Right atrium auricular region (tissue), 2 donors: ENCODE results near the gene CALD1. TPM values are rescaled to one million over a fixed set of nuclear protein-coding genes. Genes with fewer than 3 reads are reported as not detected.
A peak's percentile ranks its signal among the peaks of the same experiment; 100 is the strongest.

ENCODE experiments used
- DNase-seq: peaks from one replicate; pipeline ENCODE4 v3.0.0-alpha.2; 2019; ENCODE audit warnings: low spot score
- H3K27ac ChIP-seq, 2 donors: fragments of 200-600 bp; sonication (generic); 1 replicate in 1 of 2; 2 replicates in 1 of 2; pipeline ENCODE4 v1.5.1; 2016 to 2019
- H3K27me3 ChIP-seq, 2 donors: fragments of 200-600 bp; sonication (generic); one replicate each; pipeline versions ENCODE4 v1.5.1 to v1.6.0; 2017 to 2019
- H3K36me3 ChIP-seq: fragments of 200-600 bp; sonication (generic); one replicate; pipeline ENCODE4 v1.5.1; 2016
- H3K4me1 ChIP-seq, 2 donors: fragments of 200-600 bp; sonication (generic); one replicate each; pipeline versions ENCODE4 v1.5.1 to v1.6.0; 2017 to 2019
- H3K4me3 ChIP-seq, 2 donors: fragments of 200-600 bp; sonication (generic); 1 replicate in 1 of 2; 2 replicates in 1 of 2; pipeline ENCODE4 v1.5.1; 2017 to 2019; ENCODE audit warnings: mild to moderate bottlenecking in 1 of 2, moderate library complexity in 1 of 2
- H3K9me3 ChIP-seq, 2 donors: fragments of 200-600 bp; sonication (generic); one replicate each; pipeline ENCODE4 v1.5.1; 2019
- total RNA-seq, 2 donors: library from RNA; depleted of rRNA; stranded (reverse); fragments of >200 nt; gene quantifications; one replicate each; pipeline ENCODE4 v1.1.0, GENCODE V29; 2016
- TF ChIP-seq, protein P1 (sequence below), 2 donors: fragments of 200-600 bp; sonication (generic); IDR thresholded peaks; one replicate each; pipeline ENCODE4 v1.5.1; 2019; ENCODE audit warnings: antibody characterized with exemption in 2 of 2

The CALD1 gene
- total RNA-seq, 2 donors from 2014 or later: 119 to 157 TPM

DNA sequence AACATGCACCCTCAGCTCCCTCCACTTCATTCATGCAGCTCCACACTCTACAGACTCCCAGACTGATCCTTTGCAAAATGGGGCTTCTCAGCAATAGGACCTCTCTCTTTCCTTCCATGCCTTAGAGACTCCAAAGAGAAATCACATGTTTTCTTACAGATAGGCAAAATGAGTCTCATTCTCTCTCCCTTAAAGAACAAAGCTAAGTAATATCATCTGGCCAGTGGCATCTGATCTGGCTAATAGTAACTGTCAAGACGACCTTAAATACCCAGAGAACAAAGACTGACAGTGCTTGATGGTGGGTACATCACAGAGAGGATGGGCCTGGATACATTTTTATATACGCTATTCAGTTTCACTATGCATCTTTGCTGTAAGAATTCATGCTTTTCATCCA is 43.1 kb upstream of the CALD1 start:
- no peak for DNase-seq
- Histone ChIP-seq H3K36me3 (no peaks in the 10 kb centered on the region), H3K9me3 (no peaks in the 10 kb centered on the region), H3K4me1 (peaks cover 0 to 11% of the 10 kb centered on the region in 2 donors), H3K27ac (no peak overlapping the region), H3K27me3 (no peaks in the 10 kb centered on the region), H3K4me3 (no peak overlapping the region)
- TF ChIP-seq, protein P1, sequence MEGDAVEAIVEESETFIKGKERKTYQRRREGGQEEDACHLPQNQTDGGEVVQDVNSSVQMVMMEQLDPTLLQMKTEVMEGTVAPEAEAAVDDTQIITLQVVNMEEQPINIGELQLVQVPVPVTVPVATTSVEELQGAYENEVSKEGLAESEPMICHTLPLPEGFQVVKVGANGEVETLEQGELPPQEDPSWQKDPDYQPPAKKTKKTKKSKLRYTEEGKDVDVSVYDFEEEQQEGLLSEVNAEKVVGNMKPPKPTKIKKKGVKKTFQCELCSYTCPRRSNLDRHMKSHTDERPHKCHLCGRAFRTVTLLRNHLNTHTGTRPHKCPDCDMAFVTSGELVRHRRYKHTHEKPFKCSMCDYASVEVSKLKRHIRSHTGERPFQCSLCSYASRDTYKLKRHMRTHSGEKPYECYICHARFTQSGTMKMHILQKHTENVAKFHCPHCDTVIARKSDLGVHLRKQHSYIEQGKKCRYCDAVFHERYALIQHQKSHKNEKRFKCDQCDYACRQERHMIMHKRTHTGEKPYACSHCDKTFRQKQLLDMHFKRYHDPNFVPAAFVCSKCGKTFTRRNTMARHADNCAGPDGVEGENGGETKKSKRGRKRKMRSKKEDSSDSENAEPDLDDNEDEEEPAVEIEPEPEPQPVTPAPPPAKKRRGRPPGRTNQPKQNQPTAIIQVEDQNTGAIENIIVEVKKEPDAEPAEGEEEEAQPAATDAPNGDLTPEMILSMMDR (IDR thresholded peaks at IDR 0.05): no peak

- TF ChIP-seq, protein P1 (IDR thresholded peaks at IDR 0.05): no peak
- H3K27me3 ChIP-seq: no peaks in the 10 kb centered on the region
- no peak for DNase-seq
- peak overlapping the region in 1 of 2 donors; percentile 7 for H3K4me3 ChIP-seq
- H3K4me1 ChIP-seq: peaks cover 0 to 12% of the 10 kb centered on the region in 2 donors
- peak overlapping the region; percentile 9 to 34 for H3K27ac ChIP-seq
- H3K9me3 ChIP-seq: no peaks in the 10 kb centered on the region
- no peaks in the 10 kb centered on the region for H3K36me3 ChIP-seq
These were observed 41.7 kb upstream of the CALD1 start for GRCh38 chr7:134737566-134738345.

DNA sequence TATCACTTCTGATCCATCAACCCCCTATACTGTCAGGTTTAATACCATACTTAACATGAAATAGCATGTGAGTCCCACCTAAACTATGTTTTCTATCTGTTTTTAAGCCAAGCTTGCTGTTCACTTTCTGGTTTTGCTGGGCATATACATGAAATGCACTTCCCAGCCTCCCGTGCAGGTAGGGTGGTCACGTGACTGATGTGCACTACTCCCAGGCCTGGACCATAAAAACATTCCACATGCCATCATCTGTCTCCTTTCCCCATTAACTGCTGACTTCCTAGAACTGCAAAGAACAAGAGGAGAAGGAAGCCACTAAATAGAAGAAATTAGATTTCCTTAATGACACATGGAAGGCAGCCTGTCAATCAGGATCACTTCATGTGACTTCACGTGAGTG is 40.1 kb upstream of the CALD1 start:
- TF ChIP-seq, protein P1 (IDR thresholded peaks at IDR 0.05): no peak
- no peaks in the 10 kb centered on the region for H3K27me3 ChIP-seq
- no peaks in the 10 kb centered on the region for H3K9me3 ChIP-seq
- no peak overlapping the region for H3K4me3 ChIP-seq
- peaks cover 0 to 19% of the 10 kb centered on the region in 2 donors for H3K4me1 ChIP-seq
- H3K36me3 ChIP-seq: no peaks in the 10 kb centered on the region
- H3K27ac ChIP-seq: no peak overlapping the region
- DNase-seq: no peak

DNA sequence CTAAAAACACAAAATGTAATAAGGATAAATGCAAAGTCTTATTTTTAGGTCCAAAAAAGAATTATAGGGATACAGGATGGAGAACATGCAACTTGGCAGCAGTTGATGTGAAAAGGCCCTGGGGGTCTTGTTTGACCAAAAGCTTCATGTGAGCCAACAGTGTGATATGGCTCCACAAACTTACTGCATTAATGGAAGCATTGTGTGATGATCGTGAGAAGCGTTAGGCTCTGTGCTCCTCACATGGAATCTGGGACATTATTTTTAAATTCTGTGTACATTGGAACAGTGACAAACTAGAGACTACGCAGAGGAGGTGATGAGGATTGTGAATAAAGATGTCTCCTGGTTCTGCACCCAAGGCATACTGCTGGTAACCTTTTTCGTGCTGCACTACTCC is 39.1 kb upstream of the CALD1 start:
- Histone ChIP-seq H3K27ac (no peak overlapping the region), H3K9me3 (no peaks in the 10 kb centered on the region), H3K36me3 (no peaks in the 10 kb centered on the region), H3K4me1 (peaks cover 0 to 19% of the 10 kb centered on the region in 2 donors), H3K4me3 (no peak overlapping the region), H3K27me3 (no peaks in the 10 kb centered on the region)
- TF ChIP-seq, protein P1 (IDR thresholded peaks at IDR 0.05): no peak
- DNase-seq: no peak

DNA sequence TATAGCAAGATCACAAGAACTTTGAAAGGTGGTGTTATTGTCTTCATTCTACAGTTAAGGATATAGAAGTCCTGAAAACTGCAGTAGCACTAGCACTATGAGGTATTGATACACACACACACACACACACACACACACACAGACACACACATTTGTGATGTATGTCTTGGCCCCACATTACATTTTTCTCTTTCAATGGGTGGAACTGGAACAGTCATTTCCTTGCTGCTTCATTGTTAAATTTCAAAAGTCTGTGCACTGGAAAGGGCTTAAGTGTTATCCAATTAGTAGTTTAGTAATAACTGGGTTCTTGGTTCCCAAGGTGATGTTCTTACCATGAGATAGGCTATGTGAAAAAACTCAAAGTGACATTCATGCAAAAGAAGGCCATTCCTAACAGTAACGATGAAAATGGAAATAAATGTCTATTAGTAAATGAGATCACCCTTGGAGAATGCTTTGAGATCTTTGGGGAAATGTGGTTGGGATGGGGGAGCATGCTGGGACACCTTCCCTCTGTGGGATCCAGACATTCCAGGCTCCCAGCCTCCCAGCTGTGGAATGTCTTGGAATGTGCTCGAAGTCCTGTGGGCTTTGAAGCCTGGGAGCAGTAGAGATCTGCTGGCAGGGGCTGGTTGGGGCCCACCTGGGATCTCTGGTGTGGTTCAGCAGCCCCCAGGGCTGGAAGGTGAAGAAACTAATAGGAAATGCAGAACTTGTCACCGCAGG is 37.4 kb upstream of the CALD1 start:
- no peaks in the 10 kb centered on the region for H3K9me3 ChIP-seq
- no peaks in the 10 kb centered on the region for H3K36me3 ChIP-seq
- H3K27me3 ChIP-seq: no peaks in the 10 kb centered on the region
- H3K4me3 ChIP-seq: no peak overlapping the region
- H3K27ac ChIP-seq: peak overlapping the region; percentile 59 to 61
- no peak for DNase-seq
- peaks cover 0 to 19% of the 10 kb centered on the region in 2 donors for H3K4me1 ChIP-seq
- TF ChIP-seq, protein P1 (IDR thresholded peaks at IDR 0.05): no peak
